M059J (cell line): ENCODE results near the gene MELK. TPM values are rescaled to one million over a fixed set of nuclear protein-coding genes. Genes with fewer than 3 reads are reported as not detected.

Experiments
- DNase-seq: peaks from one replicate; pipeline ENCODE4 v3.0.0-alpha.2; 2012; ENCODE audit warnings: low read depth
- total RNA-seq: library from RNA; depleted of rRNA; stranded (reverse); fragments of >200 nt; shearing (Covaris generic); gene quantifications from 2 replicates; pipeline ENCODE4 v1.2.3, GENCODE V29; 2014

MELK gene
- total RNA-seq, 1 experiment from 2014 or later = 124 TPM

DNA sequence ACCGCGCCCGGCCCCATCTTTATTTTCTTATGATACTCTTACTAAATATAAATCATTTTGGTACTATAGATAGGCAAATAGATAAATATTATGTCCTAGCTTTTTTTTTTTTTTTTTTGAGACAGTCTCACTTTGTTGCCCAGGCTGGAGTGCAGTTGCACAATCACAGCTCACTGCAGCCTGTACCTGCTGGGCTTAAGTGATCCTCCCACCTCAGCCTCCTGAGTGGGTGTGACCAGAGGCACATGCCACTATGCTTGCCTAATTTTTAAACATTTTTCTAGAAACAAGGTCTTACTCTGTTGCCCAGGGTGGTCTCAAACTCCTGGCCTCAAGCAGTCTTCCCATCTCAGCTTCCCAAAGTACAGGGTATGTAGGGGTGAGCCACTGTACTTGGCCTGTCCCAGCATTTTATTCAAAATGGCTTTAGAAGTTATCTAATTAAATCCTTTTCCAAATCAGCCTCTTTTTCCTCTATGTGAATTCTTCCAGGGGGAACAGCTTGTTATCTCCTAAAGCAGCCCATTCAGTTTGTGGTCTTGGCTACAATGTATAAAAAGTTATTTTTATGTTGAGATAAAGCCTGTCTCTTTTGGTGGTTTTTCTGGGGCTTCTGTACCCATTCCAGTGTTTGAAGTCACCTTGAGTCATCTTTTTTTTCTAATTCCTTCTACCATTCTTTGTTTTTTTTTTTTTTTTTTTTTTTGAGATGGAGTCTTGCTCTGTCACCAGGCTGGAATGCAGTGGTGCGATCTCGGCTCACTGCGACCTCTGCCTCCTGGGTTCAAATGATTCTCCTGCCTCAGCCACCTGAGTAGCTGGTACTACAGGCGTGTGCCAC, 12.1 kb downstream of the MELK start:
- DNase-seq = peak; percentile 92

DNA sequence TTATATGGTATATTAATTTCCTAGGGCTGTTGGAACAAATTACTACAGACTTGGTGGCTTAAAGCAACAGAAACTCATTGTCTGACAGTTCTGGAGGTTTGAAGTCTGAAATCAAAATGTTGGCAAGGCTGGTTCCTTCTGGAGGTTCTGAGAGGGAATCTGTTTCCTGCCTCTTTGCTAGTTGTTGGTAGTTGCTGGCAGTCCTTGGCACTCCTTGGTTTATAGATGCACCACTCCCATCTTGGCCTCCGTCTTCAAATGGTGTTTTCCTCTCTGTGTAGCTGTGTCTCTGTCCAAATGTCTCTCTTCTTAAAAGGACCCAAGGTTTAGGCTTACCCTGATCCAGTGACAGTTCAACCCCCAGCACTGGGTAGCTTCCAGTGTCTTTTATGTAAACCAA, 17.5 kb downstream of the MELK start:
- no peak for DNase-seq

DNA sequence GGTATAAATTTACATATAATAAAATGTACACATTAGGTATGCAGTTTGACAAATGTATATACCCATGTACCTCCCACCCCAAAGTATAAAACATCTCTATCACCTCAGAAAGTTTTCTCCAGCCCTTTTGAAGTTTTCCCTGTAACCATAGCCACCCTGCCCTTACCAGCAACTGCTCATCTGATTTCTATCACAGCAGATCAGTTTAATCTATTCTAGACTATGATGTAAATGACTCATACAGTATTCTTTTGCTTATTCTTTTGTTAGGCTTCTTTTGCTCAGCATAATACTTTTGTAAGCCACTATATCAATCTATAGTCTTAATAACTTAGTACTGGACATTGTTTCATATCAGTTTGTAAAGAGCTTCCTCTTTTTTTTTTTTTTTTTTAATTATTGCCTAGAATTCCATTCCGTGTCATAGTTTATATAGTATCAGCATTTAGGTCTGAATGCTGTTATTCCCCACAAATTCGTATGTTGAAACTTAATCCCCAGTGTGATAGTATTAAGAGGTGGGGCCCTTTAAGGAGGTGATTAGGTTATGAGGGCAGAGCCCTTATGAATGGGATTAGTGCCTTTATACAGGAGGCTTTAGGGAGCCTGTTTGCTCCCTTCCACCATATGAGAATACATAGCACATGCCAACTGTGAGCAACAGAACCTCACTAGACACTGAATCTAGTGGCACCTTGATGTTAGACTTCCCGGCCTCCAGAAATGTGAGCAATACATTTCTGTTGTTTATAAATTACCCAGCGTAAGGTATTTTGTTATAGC, 20.3 kb downstream of the MELK start:
- DNase-seq = peak; percentile 22

DNA sequence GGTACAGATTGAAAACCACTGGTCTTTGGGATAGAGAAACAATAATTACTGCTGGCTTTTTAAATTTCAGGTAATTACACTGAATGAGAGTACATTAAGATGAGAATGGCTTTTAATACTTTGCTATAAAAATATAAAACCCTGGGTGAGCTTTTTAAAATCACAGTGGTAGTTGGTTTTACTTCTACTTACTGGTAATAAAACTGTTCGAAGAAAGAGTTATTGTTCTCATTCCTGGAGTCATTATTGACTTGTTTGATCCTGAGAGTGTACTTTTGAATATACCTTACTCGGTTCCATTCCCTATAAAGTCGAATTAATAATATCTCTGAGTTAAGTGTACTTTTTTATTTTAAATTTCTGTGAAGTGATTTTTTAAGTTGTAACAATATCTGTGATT, 21.5 kb downstream of the MELK start:
- no peak for DNase-seq

DNA sequence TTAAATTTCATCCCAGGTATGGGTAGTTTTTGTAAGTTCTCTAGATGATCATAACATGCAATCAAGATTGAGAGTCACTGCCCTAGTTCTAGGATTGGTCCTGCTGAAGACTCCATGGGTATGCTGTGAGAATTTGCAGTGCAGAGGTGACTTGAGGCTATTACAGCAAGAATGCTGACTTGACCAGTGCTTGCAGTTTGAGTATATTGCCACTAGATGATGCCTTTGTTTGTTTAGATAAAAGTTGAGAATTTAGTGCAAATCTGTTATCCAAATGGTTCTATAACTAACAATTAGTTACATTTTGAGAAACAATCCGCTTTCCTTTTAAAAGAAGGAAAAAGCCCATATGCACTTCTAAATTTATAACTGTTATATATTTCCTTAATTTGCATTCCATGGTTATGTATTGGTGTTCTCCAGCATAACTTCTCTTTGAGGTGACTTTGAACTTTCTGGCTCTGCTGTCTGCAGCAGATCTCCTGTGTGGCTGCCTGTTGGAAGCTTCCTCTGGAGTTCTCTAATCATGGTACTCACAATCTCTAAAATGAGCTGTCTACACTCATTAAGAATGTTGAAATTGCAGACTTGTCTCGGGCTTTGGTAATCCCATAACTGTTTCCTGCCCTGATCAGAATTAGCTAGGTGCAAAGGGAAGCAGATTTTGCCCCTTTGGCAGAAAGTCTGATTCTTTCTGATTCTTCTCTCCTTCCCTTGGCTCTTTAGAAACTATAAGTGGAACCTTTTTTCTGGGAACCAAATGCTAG, 24.9 kb downstream of the MELK start:
- peak; percentile 62 for DNase-seq

DNA sequence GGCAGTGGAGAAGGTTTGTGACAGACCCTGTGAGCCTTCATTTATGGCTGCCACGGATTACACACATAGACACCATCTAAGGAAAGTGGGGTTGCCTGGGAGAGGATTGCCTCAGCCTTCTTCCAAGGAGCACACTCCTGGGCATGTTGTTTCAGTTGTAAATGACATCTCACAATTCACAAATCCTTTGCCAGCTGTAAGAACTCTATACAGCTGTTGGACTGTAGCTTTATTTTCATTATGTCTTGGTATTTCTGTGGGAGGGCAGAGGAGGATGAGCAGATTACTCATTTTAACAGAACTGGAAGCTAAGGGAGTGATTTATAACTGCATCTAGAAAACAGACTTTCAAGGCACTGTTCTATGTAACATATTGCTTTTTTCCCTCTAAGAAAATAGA, 25.6 kb downstream of the MELK start:
- DNase-seq = no peak

DNA sequence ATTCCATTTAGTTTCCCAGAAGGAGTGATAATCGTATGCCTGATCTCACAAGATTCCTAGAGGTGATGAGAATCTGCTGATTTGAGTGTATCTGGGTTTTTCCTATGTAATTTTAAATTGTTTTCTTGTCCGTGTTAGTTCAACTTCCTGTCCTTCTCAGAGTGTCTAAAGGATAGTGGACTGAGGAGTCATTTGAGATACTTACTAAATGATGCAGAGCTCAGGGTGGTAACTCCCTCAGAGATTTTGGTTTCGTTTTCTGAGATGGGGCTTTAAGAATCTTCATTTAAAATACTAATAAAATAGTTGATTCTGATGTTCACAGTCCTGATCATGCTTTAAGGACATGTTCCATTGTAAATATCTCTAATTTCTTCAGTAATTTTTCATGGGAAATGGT, 30.3 kb downstream of the MELK start:
- peak; percentile 19 for DNase-seq

DNA sequence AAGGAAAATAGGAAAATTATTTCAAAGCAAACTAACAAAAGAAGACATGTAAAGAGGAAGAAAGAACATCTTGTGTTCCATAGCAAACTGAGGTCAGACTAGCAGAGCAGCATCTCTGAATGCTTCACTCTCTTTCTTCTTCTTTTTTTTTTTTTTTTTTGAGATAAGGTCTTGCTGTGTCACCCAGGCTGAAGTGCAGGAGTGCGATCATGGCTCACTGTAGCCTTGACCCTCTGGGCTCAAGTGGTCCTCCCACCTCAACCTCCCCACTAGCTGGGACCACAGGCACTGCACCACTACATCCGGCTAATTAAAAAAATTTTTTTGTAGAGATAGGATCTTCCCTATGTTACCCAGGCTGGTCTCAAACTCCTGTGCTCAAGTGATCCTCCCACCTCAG, 36.6 kb downstream of the MELK start:
- no peak for DNase-seq

DNA sequence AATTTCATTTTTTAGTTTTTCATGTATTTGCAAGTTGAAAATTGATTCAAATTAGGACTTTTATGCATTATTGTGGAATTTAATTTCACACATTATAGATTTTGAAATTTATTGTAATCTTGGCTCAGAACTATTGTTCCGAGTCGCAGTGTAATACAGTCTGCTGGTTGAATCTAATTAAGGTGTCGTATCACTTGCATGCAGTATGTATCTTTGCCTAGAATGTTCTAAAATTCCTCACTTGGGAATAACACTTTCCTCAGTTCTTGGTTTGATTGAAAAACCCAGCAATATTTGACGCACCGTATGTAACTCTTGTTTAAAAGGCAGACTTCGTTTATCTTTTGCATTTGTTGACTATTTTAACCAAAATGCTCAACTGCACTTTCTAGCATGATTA, 49.4 kb downstream of the MELK start:
- DNase-seq = no peak

DNA sequence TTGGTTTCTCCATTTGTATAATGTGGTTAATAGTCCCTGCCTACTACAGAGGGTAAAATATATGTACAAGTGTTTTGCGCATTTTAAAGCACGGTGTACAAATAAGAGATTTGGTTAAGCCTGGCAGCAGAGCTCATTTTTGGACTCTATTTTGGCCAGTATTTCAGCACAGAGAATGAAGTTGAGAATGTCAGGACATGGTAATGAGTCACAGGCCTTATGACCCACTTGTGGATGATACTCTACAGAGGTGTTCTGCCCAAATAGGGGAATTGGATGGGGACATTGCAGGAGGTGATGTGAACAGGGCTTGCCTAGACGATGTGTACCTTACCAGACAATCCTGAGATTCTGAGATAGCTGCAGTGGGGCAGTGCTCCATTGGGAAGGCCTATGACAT, 50.6 kb downstream of the MELK start:
- peak; percentile 57 for DNase-seq

DNA sequence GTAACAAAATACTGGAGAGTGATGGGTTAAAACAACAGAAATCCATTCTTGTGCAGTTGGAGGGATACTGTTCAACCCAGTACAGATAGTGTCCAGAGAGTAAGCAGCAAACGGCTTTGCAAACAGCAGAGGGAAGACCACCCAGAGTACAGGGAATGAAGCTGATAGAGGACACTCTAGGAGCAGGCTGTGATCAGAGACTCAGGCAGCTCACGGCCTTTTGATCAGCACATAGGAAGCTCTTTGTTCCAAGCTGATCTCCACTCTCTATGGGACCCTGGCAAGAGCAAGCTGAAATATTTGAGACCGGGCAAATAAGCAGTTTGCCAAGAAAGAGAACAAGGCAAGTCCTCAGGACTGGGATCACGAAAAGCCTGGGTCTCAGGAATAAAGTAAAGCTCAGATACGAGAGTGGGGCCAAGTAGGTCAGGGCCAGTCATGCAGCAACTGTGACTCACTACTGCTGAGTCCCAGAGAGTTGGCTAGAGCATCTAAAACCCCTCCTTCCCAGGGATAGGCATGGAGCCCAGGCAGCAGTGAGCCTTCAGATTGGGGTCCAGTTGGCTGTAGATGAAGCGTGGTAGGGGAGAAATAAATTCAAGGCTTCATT, 52.4 kb downstream of the MELK start:
- DNase-seq = peak; percentile 91

DNA sequence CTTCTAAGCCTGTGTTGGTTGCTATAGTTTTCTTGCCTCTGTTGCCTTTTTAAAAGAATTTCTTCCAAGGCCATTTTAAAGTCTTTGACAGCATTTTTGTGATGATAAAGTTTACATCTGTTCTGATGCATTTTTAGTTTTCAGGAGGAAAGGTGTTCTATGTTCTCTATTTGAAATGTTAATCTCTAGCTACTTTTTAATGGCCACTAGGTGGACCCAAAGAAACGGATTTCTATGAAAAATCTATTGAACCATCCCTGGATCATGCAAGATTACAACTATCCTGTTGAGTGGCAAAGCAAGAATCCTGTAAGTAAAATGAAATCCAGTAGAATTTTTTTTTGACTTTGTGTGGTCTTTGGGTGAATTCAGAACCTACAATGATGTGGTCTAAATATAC, 60.2 kb downstream of the MELK start:
- DNase-seq = peak; percentile 50

DNA sequence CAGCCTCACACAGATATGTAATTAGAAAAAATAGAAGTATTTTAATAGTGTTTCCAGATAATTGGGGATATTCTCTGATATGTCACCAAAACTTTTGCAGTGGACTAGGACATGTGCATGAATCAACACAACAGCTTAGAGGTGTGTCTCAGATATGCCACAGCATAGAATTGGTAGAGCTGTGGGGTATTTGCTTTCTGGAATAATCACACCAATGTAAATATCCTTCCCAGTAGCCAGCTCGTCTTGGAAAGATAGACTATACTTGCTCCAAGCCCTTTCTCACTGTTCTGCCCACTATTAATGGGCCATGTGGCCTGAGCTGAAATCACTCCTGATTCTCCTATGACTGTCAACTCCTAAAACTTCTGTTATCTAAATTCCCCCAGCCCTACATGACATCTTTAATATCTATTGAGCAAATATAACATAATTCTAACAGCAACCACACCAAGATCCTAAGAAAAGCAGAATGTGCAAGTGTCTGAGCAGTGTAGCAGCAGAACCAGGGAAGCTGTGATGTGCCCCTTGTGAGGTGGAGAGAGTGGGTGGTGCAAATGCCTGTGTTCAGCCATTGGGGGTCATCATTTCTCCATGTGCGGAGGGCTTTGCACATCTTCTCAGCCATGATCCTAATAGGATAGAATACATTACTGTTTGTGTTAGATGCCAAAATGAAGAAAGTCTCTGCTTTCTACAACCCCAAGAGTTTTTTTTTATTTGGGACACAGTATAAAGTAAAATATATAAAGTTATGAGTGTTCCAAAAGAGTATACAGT, 65.0 kb downstream of the MELK start:
- no peak for DNase-seq

DNA sequence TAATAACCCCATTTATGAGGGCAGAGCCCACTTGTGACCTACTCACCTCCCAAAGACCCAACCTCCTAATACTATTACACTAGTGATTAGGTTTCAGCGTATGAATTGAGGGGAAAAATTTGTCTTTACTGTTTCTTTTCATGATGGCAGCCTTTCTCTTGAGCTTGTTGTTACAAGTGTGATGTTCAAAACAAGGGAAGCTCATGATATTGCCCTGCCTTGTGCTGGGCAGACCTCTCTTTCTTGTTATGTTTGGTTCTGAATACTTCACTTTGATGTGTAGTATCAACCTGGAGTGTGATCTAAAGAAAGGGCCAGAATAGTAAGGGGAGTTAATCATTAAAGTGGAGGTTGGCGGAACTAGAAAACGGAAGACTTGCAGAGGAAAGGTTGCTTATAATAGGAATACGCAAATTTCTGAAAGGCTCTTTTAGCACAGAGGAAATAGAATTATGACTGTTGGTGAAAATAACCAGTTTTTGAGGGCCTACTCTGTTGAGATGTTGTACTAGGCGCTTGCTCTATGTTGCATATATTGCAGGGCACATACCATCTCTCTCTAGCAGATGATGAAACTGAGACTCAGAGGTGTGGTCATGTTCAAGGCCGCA, 68.2 kb downstream of the MELK start:
- DNase-seq = no peak

DNA sequence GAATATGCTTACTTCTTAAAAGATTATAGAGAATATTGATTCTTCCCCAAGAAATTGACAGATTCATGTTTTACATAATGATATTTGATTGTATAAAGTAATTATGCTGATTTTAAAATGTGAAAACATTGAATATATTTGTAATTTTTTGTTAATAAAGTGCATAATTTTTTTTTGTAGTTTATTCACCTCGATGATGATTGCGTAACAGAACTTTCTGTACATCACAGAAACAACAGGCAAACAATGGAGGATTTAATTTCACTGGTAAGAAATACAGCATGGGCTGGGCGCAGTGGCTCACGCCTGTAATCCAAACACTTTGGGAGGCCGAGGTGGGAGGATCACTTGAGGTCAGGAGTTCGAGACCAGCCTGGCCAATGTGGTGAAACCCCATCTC, 70.1 kb downstream of the MELK start:
- DNase-seq = no peak

DNA sequence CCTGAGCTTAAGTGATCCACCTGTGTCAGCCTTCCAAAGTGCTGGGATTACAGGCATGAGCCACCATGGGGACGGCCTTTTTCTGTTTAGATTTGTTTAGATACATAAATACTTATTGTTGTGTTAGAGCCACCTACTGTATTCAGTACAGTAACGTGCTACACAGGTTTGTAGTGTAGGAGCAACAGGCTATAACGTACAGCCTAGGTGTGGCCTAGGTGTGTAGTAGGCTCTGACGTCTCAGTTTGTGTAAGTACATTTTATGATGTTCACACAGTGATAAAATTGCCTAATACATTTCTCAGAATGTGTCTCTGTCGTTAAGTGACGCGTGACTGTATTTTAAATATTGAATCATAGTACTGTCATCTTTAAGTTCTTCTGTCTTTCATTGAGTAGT, 84.1 kb downstream of the MELK start:
- DNase-seq = no peak

DNA sequence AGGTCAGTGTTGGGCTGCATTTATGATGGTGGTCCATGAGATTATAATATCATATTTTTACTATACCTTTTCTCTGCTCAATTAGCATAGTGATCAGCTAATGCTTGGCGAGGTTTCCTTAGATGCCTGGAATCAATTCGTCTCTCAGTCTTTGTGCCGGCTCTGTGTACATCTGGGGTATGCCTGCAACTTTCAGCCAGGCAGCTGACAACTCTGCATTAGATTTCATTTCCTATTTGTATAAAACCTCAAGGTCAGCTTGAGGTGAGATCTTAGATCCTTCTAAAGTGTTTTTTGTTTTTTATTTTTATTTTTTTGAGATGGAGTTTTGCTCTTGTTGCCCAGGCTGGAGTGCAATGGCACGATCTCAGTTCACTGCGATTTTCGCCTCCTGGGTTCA, 86.8 kb downstream of the MELK start:
- DNase-seq = no peak

DNA sequence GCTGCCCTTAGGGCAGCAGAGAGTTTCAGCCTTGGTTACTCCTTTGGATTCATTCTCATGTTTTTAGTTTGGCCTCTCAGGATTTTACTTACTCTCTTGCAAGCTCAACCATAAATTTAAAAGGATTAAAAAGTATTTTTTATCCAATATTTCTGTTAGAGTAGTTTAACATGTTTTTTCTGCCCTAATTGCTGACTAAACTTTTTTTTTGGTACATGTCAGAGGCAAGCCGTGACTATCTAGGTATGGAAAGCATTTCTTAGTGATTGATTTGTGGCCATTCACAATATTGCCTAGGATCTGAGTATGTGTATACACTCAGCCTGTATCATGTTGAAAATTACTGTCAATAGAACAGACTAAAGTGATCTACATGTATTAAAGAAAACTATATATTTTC, 92.1 kb downstream of the MELK start:
- DNase-seq = no peak

DNA sequence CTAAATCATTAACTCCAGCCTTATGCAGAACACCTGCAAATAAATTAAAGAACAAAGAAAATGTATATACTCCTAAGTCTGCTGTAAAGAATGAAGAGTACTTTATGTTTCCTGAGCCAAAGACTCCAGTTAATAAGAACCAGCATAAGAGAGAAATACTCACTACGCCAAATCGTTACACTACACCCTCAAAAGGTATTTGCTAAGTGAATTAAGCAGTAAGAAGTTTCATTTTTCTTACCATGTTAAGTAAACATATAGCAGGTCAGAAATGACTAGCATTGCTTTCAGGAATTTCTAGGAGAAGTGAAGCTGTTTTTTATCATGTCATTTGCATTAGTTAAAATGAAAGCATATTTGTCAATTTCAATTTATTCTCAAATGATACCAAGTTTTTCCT, 92.7 kb downstream of the MELK start:
- peak; percentile 18 for DNase-seq

DNA sequence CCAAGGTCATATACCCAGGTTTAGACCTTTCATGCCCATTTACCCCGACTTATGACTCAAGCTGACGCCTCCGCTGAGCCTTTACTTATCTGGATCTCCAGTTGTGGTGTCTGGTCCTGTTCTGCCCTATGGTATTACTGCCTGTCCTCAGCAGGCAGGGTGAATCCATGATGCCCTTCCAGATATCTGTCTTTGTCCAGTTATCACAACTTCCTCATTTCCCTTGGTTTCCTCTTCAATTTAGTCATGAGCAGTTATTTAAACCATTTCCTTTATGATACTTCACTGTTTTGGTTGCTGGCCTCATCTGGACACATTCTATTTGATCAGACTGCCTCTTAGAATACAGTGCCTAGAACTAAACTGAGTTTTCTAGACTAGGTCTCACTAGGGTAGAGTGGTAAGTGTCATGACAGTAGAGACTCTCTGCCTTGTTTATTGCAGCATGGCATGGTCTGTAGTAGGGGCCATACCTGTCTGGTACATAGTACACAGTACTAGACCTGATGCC, 93.3 kb downstream of the MELK start:
- peak; percentile 84 for DNase-seq

DNA sequence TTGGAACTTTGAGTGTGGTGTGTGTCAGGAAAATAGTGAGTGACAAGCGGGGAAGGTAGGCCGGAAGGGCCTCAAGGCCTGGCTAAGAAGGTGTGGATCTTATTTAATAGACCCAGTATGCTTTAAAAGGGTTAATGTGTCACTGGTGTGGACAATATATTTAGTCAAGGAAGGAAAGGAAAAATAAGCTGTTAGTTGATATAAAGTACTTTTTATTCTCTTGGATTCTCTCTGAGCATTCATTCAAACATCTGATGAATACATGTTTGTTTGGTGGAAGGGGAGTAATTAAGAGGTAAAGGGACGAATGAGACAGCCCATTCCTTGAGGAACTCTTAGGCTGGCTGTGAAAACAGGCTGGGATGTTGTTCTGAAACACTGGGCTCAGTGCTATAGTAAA, 98.9 kb downstream of the MELK start:
- DNase-seq = no peak
